Endothelial cell of umbilical vein (primary cell): Measurements from ENCODE around the gene OPRD1. TPM values are rescaled to one million over a fixed set of nuclear protein-coding genes. Genes with fewer than 3 reads are reported as not detected.
"Not testable (repeated sequence)": the region's sequence is repeated elsewhere in the genome, so short reads cannot be mapped to it uniquely, and the experiment has no call there.

Experiments
- BruUV-seq: library from RNA; stranded (reverse); fragments of 400-500 nt; replicated peaks from 2 replicates; lab custom pipeline; 2021; lab: Mats Ljungman, UMichigan
- CTCF ChIA-PET: fragments of 300-600, 350-600 bp; sonication (Branson Sonifier 250); formaldehyde crosslinking; loops from one replicate; lab custom pipeline; 2021; ENCODE audit warnings: antibody characterized with exemption, inconsistent platforms; lab: Charles Lee
- POLR2A ChIA-PET: fragments of 300-600, 350-600 bp; sonication (Branson Sonifier 250); formaldehyde crosslinking; loops from one replicate; lab custom pipeline; 2021; ENCODE audit warnings: antibody characterized with exemption, inconsistent platforms; lab: Charles Lee
- DNase-seq: peaks from one replicate; pipeline ENCODE4 v3.0.0-alpha.2; 2011; ENCODE audit warnings: low read depth, low spot score
- FAIRE-seq: peaks from 2 replicates; lab custom pipeline; 2011; peaks lifted over from hg19 to GRCh38; lab: Jason Lieb, UNC
- H2AFZ ChIP-seq: 2 replicates; pipeline ENCODE4 v1.6.0; 2012; ENCODE audit warnings: low read depth, low read length, control low read depth, inconsistent platforms
- H3K27ac ChIP-seq: 2 replicates; pipeline ENCODE4 v1.5.1; 2011; ENCODE audit warnings: low read depth, mild to moderate bottlenecking, control low read depth, low read length, moderate library complexity; ENCODE audit not compliant: insufficient read depth
- H3K27me3 ChIP-seq, 2 experiments: 2 replicates each; pipeline versions ENCODE4 v1.6.0 to v1.6.1; 2011; ENCODE audit warnings: low read length in 2 of 2, mixed read lengths in 1 of 2; ENCODE audit not compliant: control insufficient read depth in 2 of 2, insufficient read depth in 2 of 2
- H3K36me3 ChIP-seq, 2 experiments: 2 replicates in 1 of 2; 3 replicates in 1 of 2; pipeline ENCODE4 v1.5.1; 2011; ENCODE audit warnings: low read length in 2 of 2, mild to moderate bottlenecking in 1 of 2, moderate library complexity in 1 of 2; ENCODE audit not compliant: control insufficient read depth in 2 of 2, insufficient read depth in 2 of 2; ENCODE audit errors: extremely low read depth in 1 of 2
- H3K4me1 ChIP-seq: 3 replicates; pipeline ENCODE4 v1.5.1; 2011; ENCODE audit warnings: mild to moderate bottlenecking, low read length; ENCODE audit not compliant: control insufficient read depth, insufficient read depth; ENCODE audit errors: extremely low read depth
- H3K4me2 ChIP-seq: 2 replicates; pipeline ENCODE4 v1.6.1; 2011; ENCODE audit warnings: low read length, control low read depth, mixed read lengths; ENCODE audit not compliant: insufficient read depth
- H3K4me3 ChIP-seq, 3 experiments: fragments of 200-600 bp in 1 of 3; sonication (generic), shearing (Covaris generic) in 1 of 3; replicated peaks in 1 of 3; 2 replicates each; pipeline ENCODE4 v1.5.1; 2011 to 2016; ENCODE audit warnings: control low read depth in 3 of 3, low read length in 3 of 3, mild to moderate bottlenecking in 2 of 3, inconsistent platforms in 1 of 3, low read depth in 1 of 3, moderate library complexity in 1 of 3; ENCODE audit not compliant: insufficient read depth in 1 of 3
- H3K79me2 ChIP-seq: 2 replicates; pipeline ENCODE4 v1.6.0; 2012; ENCODE audit warnings: low read length, inconsistent platforms; ENCODE audit not compliant: control insufficient read depth, insufficient read depth
- H3K9ac ChIP-seq: replicated peaks from 2 replicates; pipeline ENCODE3; 2011; ENCODE audit warnings: low read length, control low read depth; ENCODE audit not compliant: insufficient read depth; ENCODE audit errors: extremely low read depth
- H3K9me1 ChIP-seq: replicated peaks from 3 replicates; pipeline ENCODE4 v1.6.0; 2011; ENCODE audit warnings: mild to moderate bottlenecking, low read length; ENCODE audit not compliant: control insufficient read depth, insufficient read depth; ENCODE audit errors: extremely low read depth
- H3K9me3 ChIP-seq: replicated peaks from 2 replicates; pipeline ENCODE4 v1.5.1; 2012; ENCODE audit warnings: low read length, inconsistent platforms; ENCODE audit not compliant: control insufficient read depth, insufficient read depth
- H4K20me1 ChIP-seq: replicated peaks from 2 replicates; pipeline ENCODE3; 2011; ENCODE audit warnings: mild to moderate bottlenecking, low read length; ENCODE audit not compliant: control insufficient read depth, insufficient read depth; ENCODE audit errors: extremely low read depth
- EZH2 ChIP-seq: IDR thresholded peaks from 2 replicates; pipeline ENCODE4 v1.6.1; 2012; ENCODE audit warnings: borderline replicate concordance, low read depth, mild to moderate bottlenecking, moderate library complexity, low read length, inconsistent platforms; ENCODE audit not compliant: severe bottlenecking
- FOS ChIP-seq: IDR thresholded peaks from 2 replicates; pipeline ENCODE4 v1.6.1; 2011; ENCODE audit warnings: mild to moderate bottlenecking, low read length, moderate library complexity, borderline replicate concordance; ENCODE audit not compliant: insufficient read depth
- GATA2 ChIP-seq: IDR thresholded peaks from 2 replicates; pipeline ENCODE4 v1.7.0; 2011; ENCODE audit warnings: low read depth, mild to moderate bottlenecking, moderate library complexity, mixed read lengths, low read length; ENCODE audit not compliant: insufficient read length, insufficient read depth
- JUN ChIP-seq: IDR thresholded peaks from 2 replicates; pipeline ENCODE4 v1.6.1; 2011; ENCODE audit warnings: borderline replicate concordance, low read depth; ENCODE audit not compliant: insufficient read length, insufficient read depth
- MYC ChIP-seq: IDR thresholded peaks from one replicate; pipeline ENCODE4 v1.6.1; 2011; ENCODE audit warnings: mild to moderate bottlenecking, low read depth, low read length
- POLR2A ChIP-seq: IDR thresholded peaks from 2 replicates; pipeline ENCODE4 v1.6.1; 2012; ENCODE audit warnings: low read depth, mild to moderate bottlenecking, control low read depth, low read length
- POLR2AphosphoS5 ChIP-seq: IDR thresholded peaks from 2 replicates; pipeline ENCODE4 v1.6.1; 2012; ENCODE audit warnings: low read depth, mild to moderate bottlenecking, control low read depth, low read length, moderate library complexity; ENCODE audit not compliant: insufficient read depth
- dilution Hi-C: fragments of 300-500 bp; cut with MboI; formaldehyde crosslinking; loops from one replicate; pipeline ENCODE4 v1.15.0; 2019; ENCODE audit warnings: low sequenced_read_pairs; ENCODE audit not compliant: extremely low pct_ligation_motif_present
- intact Hi-C: fragments of 100-400 bp; cut with micrococcal nuclease; formaldehyde crosslinking; loops from one replicate; pipeline ENCODE4 v1.10.0; 2022
- polyA plus RNA-seq, 4 experiments: library from polyadenylated mRNA; depleted of rRNA in 3 of 4; stranded (reverse) in 3 of 4; unstranded in 1 of 4; fragments of >200 nt; gene quantifications; 2 replicates each; pipeline versions ENCODE4 v1.2.1 to v1.2.3, GENCODE V29; 2011 to 2012; ENCODE audit warnings: missing spikeins in 1 of 4
- total RNA-seq: library from RNA; stranded (reverse); gene quantifications from 2 replicates; pipeline ENCODE4 v1.2.3, GENCODE V29; 2021
- TF ChIP-seq, protein P1 (sequence below): IDR thresholded peaks from 2 replicates; pipeline ENCODE4 v1.6.1; 2011; ENCODE audit not compliant: insufficient read depth, insufficient read length
- TF ChIP-seq, protein P2 (sequence below), 2 donors: IDR thresholded peaks; 1 replicate in 1 of 2; 2 replicates in 1 of 2; pipeline ENCODE4 v1.5.1; 2011; ENCODE audit warnings: low read length in 2 of 2, mild to moderate bottlenecking in 2 of 2, moderate library complexity in 2 of 2, control low read depth in 1 of 2, inconsistent platforms in 1 of 2, low read depth in 1 of 2; ENCODE audit not compliant: insufficient read depth in 1 of 2; ENCODE audit errors: extremely low read depth in 1 of 2

OPRD1 gene
- total and polyA plus RNA-seq, 2 donors (not counting 3 experiments of a cell fraction or from before 2014, with no cell fraction given) = not detected

DNA sequence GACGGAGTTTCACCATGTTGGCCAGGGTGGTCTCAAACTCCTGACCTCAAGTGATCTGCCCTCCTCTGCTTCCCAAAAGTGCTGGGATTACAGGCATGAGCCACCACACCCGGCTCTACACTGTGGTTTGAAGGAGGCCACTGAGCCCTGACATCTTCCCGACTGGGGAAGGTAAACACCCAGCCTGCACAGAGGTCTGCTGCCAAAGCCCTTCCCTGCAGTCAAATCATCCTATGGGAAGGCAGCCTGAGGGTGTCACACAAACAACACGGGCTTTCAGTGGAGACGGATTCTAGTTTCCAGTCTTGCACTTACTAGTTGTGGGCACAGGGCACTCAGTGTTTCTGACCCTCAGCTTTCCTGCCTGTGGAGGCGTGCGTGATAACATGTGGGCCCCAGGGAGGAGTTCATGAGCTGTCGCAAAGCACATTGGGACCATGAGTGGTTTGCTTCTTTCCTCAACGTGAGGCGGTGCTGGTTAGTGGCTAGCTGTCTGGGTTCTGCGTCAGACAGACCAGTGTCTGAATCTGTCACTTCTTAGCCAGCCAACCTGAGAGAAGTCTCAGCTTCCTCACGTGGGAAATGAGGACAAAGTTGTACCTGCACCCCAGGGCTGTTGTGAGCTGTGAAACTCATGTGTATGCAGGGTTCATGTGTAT is 21.5 kb upstream of the OPRD1 start:
- dilution Hi-C loops = no loop called here
- no peaks in the 10 kb centered on the region for H3K9me1 ChIP-seq
- no peaks in the 10 kb centered on the region for H3K9me3 ChIP-seq
- H3K27me3 ChIP-seq = peaks cover 0 to 2% of the 10 kb centered on the region in 2 experiments
- H3K9ac ChIP-seq = no peak overlapping the region
- no peak overlapping the region for H3K4me2 ChIP-seq
- no peak overlapping the region for H3K27ac ChIP-seq
- BruUV-seq = no TSS peak
- H3K79me2 ChIP-seq = no peaks in the 10 kb centered on the region
- CTCF ChIA-PET = interaction anchor here (0.7 kb wide), 1 partner anchor 87 kb away, joined by 4 read pairs; no protein-coding TSS in a partner anchor
- H4K20me1 ChIP-seq = no peaks in the 10 kb centered on the region
- H2AFZ ChIP-seq = no peak overlapping the region
- H3K4me3 ChIP-seq = no peak overlapping the region
- H3K4me1 ChIP-seq = no peaks in the 10 kb centered on the region
- intact Hi-C loops = no loop called here
- FAIRE-seq (no peak), DNase-seq (no peak)
- no peak for TF ChIP-seq GATA2
- TF ChIP-seq, protein P1, sequence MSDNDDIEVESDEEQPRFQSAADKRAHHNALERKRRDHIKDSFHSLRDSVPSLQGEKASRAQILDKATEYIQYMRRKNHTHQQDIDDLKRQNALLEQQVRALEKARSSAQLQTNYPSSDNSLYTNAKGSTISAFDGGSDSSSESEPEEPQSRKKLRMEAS = no peak
- TF ChIP-seq JUN = no peak
- TF ChIP-seq FOS = no peak
- TF ChIP-seq POLR2A = no peak
- no peak for TF ChIP-seq POLR2AphosphoS5
- TF ChIP-seq EZH2 = no peak
- TF ChIP-seq, protein P2, sequence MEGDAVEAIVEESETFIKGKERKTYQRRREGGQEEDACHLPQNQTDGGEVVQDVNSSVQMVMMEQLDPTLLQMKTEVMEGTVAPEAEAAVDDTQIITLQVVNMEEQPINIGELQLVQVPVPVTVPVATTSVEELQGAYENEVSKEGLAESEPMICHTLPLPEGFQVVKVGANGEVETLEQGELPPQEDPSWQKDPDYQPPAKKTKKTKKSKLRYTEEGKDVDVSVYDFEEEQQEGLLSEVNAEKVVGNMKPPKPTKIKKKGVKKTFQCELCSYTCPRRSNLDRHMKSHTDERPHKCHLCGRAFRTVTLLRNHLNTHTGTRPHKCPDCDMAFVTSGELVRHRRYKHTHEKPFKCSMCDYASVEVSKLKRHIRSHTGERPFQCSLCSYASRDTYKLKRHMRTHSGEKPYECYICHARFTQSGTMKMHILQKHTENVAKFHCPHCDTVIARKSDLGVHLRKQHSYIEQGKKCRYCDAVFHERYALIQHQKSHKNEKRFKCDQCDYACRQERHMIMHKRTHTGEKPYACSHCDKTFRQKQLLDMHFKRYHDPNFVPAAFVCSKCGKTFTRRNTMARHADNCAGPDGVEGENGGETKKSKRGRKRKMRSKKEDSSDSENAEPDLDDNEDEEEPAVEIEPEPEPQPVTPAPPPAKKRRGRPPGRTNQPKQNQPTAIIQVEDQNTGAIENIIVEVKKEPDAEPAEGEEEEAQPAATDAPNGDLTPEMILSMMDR (IDR thresholded peaks at IDR 0.05; ENCODE audit: extremely low read depth in 1 of 2, insufficient read depth in 1 of 2, low read depth in 1 of 2, low read length in 2 of 2) = no peak
- no peak for TF ChIP-seq MYC
- POLR2A ChIA-PET = no interaction called here
- H3K36me3 ChIP-seq = no peaks in the 10 kb centered on the region

DNA sequence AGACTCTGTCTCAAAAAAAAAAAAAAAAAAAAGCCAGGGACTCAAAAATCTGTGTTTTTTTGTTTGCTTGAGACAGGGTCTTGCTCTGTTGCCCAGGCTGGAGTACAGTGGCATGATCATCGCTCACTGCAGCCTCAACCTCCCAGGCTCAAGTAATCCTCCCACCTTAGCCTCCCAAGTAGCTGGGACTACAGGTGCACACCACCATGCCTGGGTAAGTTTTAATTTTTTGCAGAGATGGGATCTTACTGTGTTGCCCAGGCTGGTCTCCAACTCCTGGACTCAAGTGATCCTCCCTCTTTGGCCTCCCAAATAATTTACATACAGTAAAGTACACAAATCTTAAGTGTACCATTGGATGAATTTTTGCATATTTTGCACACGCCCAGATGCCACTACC is 20.0 kb upstream of the OPRD1 start:
- H2AFZ ChIP-seq, H3K27me3 ChIP-seq, H4K20me1 ChIP-seq, POLR2A ChIA-PET, intact Hi-C loops, dilution Hi-C loops, H3K79me2 ChIP-seq, H3K4me3 ChIP-seq, H3K4me2 ChIP-seq, H3K4me1 ChIP-seq, DNase-seq, H3K9ac ChIP-seq, BruUV-seq, FAIRE-seq, H3K36me3 ChIP-seq, H3K9me3 ChIP-seq, H3K27ac ChIP-seq, H3K9me1 ChIP-seq: not testable (repeated sequence)
- CTCF ChIA-PET = interaction anchor here (1.0 kb wide), 1 partner anchor 85 kb away, joined by 3 read pairs; no protein-coding TSS in a partner anchor
